OCI-LY1 (cell line): Measurements from ENCODE around the gene F2R.

ENCODE experiments used
- CTCF ChIP-seq: fragments of 200-600 bp; sonication (generic), shearing (Covaris generic); IDR thresholded peaks from 2 replicates; pipeline ENCODE4 v1.5.1; 2017; ENCODE audit warnings: mild to moderate bottlenecking, antibody characterized with exemption, low read length, moderate library complexity, mixed read lengths
- EZH2 ChIP-seq: fragments of 200-600 bp; sonication (generic), shearing (Covaris generic); IDR thresholded peaks from 2 replicates; pipeline ENCODE4 v1.8.0; 2017; ENCODE audit warnings: borderline replicate concordance, mixed run types, mild to moderate bottlenecking, antibody characterized with exemption, low read length, moderate library complexity, mixed read lengths

- TF ChIP-seq CTCF (no peak), EZH2 (no peak)
Measured at GRCh38 chr5:76716456-76717157, 681 bp downstream of the F2R start.
